ENCODE data around the gene RNU7-1. TPM values are rescaled to one million over a fixed set of nuclear protein-coding genes. Genes with fewer than 3 reads are reported as not detected.

The RNU7-1 gene
- total and polyA plus RNA-seq, 10 of the 15 experiments (the other 5 are each of a cell fraction or from before 2014, with no cell fraction given) = not detected

DNA sequence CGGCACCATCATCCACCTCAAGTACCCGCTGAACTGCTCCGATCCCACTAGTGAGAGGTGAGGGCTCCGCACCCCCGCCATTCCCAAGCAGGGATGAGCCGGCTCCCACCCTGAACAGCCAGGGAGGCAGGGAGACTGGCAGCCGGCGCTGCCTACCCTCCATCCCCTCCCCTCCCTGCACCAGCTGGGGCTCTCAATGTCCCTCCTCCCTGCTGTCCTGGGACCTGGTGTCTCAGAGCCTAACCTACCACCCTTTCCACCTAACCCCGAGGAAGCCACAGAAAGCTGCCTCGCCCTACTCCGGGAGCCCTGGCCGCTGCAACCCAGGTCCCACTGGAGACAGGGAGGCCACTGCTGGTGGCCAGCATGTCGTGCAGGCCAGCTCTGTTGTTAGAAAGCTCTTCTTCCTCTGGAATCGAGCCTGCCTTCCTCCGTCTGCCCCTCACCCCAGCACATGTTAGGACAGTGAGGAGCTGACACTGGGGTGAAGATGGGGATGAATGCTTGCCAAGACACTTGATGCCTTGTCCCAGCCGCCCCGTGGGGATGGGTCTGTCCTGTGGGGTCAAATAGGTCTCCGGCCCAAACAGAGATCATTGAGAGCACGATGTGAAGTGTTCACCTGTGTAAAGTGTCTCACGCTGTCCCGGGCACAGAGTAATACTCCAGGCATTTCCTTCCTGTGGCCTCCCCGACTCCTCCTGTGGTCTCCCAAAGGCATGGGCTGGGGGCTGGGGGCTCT is 8.7 kb downstream of the RNU7-1 start (continued):
- no peak for TF ChIP-seq MYB (IDR thresholded peaks at IDR 0.05; ENCODE audit: borderline replicate concordance, low read depth, low read length)
- TF ChIP-seq, protein P1, sequence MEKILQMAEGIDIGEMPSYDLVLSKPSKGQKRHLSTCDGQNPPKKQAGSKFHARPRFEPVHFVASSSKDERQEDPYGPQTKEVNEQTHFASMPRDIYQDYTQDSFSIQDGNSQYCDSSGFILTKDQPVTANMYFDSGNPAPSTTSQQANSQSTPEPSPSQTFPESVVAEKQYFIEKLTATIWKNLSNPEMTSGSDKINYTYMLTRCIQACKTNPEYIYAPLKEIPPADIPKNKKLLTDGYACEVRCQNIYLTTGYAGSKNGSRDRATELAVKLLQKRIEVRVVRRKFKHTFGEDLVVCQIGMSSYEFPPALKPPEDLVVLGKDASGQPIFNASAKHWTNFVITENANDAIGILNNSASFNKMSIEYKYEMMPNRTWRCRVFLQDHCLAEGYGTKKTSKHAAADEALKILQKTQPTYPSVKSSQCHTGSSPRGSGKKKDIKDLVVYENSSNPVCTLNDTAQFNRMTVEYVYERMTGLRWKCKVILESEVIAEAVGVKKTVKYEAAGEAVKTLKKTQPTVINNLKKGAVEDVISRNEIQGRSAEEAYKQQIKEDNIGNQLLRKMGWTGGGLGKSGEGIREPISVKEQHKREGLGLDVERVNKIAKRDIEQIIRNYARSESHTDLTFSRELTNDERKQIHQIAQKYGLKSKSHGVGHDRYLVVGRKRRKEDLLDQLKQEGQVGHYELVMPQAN (conservative IDR thresholded peaks at IDR 0.05) = 0 out of 2 replicates have a peak, but pooled peaks have one; percentile 35
- TF ChIP-seq, protein P2, sequence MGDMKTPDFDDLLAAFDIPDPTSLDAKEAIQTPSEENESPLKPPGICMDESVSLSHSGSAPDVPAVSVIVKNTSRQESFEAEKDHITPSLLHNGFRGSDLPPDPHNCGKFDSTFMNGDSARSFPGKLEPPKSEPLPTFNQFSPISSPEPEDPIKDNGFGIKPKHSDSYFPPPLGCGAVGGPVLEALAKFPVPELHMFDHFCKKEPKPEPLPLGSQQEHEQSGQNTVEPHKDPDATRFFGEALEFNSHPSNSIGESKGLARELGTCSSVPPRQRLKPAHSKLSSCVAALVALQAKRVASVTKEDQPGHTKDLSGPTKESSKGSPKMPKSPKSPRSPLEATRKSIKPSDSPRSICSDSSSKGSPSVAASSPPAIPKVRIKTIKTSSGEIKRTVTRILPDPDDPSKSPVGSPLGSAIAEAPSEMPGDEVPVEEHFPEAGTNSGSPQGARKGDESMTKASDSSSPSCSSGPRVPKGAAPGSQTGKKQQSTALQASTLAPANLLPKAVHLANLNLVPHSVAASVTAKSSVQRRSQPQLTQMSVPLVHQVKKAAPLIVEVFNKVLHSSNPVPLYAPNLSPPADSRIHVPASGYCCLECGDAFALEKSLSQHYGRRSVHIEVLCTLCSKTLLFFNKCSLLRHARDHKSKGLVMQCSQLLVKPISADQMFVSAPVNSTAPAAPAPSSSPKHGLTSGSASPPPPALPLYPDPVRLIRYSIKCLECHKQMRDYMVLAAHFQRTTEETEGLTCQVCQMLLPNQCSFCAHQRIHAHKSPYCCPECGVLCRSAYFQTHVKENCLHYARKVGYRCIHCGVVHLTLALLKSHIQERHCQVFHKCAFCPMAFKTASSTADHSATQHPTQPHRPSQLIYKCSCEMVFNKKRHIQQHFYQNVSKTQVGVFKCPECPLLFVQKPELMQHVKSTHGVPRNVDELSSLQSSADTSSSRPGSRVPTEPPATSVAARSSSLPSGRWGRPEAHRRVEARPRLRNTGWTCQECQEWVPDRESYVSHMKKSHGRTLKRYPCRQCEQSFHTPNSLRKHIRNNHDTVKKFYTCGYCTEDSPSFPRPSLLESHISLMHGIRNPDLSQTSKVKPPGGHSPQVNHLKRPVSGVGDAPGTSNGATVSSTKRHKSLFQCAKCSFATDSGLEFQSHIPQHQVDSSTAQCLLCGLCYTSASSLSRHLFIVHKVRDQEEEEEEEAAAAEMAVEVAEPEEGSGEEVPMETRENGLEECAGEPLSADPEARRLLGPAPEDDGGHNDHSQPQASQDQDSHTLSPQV (IDR thresholded peaks at IDR 0.05) = no peak
- TF ChIP-seq SP1 (IDR thresholded peaks at IDR 0.05; ENCODE audit: low read depth, low read length) = no peak
- TF ChIP-seq, protein P3, sequence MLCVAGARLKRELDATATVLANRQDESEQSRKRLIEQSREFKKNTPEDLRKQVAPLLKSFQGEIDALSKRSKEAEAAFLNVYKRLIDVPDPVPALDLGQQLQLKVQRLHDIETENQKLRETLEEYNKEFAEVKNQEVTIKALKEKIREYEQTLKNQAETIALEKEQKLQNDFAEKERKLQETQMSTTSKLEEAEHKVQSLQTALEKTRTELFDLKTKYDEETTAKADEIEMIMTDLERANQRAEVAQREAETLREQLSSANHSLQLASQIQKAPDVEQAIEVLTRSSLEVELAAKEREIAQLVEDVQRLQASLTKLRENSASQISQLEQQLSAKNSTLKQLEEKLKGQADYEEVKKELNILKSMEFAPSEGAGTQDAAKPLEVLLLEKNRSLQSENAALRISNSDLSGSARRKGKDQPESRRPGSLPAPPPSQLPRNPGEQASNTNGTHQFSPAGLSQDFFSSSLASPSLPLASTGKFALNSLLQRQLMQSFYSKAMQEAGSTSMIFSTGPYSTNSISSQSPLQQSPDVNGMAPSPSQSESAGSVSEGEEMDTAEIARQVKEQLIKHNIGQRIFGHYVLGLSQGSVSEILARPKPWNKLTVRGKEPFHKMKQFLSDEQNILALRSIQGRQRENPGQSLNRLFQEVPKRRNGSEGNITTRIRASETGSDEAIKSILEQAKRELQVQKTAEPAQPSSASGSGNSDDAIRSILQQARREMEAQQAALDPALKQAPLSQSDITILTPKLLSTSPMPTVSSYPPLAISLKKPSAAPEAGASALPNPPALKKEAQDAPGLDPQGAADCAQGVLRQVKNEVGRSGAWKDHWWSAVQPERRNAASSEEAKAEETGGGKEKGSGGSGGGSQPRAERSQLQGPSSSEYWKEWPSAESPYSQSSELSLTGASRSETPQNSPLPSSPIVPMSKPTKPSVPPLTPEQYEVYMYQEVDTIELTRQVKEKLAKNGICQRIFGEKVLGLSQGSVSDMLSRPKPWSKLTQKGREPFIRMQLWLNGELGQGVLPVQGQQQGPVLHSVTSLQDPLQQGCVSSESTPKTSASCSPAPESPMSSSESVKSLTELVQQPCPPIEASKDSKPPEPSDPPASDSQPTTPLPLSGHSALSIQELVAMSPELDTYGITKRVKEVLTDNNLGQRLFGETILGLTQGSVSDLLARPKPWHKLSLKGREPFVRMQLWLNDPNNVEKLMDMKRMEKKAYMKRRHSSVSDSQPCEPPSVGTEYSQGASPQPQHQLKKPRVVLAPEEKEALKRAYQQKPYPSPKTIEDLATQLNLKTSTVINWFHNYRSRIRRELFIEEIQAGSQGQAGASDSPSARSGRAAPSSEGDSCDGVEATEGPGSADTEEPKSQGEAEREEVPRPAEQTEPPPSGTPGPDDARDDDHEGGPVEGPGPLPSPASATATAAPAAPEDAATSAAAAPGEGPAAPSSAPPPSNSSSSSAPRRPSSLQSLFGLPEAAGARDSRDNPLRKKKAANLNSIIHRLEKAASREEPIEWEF (IDR thresholded peaks at IDR 0.05; ENCODE audit: insufficient replicate concordance, low read depth, low read length) = no peak
- TF ChIP-seq, protein P4, sequence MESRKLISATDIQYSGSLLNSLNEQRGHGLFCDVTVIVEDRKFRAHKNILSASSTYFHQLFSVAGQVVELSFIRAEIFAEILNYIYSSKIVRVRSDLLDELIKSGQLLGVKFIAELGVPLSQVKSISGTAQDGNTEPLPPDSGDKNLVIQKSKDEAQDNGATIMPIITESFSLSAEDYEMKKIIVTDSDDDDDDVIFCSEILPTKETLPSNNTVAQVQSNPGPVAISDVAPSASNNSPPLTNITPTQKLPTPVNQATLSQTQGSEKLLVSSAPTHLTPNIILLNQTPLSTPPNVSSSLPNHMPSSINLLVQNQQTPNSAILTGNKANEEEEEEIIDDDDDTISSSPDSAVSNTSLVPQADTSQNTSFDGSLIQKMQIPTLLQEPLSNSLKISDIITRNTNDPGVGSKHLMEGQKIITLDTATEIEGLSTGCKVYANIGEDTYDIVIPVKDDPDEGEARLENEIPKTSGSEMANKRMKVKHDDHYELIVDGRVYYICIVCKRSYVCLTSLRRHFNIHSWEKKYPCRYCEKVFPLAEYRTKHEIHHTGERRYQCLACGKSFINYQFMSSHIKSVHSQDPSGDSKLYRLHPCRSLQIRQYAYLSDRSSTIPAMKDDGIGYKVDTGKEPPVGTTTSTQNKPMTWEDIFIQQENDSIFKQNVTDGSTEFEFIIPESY (IDR thresholded peaks at IDR 0.05) = no peak
- no peak for TF ChIP-seq BMI1 (IDR thresholded peaks at IDR 0.05; ENCODE audit: borderline replicate concordance)
- no peak for TF ChIP-seq ZZZ3 (IDR thresholded peaks at IDR 0.05; ENCODE audit: control insufficient read depth, insufficient read length, low read depth)
- peak; percentile 25; the same call in 1 of the 2 replicates for TF ChIP-seq YY1 (IDR thresholded peaks at IDR 0.05; ENCODE audit: low read depth, low read length)
- TF ChIP-seq FOXM1 (IDR thresholded peaks at IDR 0.05; ENCODE audit: low read depth, low read length) = no peak
- no peak for TF ChIP-seq SREBF2 (IDR thresholded peaks at IDR 0.05; ENCODE audit: low read length)
- TF ChIP-seq SUZ12 (IDR thresholded peaks at IDR 0.05; ENCODE audit: unreplicated experiment) = no peak
- TF ChIP-seq RUNX3 (IDR thresholded peaks at IDR 0.05; ENCODE audit: low read length) = no peak
- no peak for TF ChIP-seq BRCA1 (IDR thresholded peaks at IDR 0.05; ENCODE audit: low read depth, low read length)
- TF ChIP-seq MEF2B (IDR thresholded peaks at IDR 0.05; ENCODE audit: partially characterized antibody, poor library complexity, severe bottlenecking) = no peak
- no peak for TF ChIP-seq FOS (IDR thresholded peaks at IDR 0.05; ENCODE audit: borderline replicate concordance, extremely low read depth, insufficient read length)

Measured in GM12878 (cell line).